Fibroblast of skin of abdomen (primary cell): Measurements from ENCODE around the gene SLC25A18.
"Not testable (repeated sequence)": the region's sequence is repeated elsewhere in the genome, so short reads cannot be mapped to it uniquely, and the experiment has no call there.

Source experiments
- DNase-seq: peaks from one replicate; pipeline ENCODE4 v3.0.0-alpha.2; 2013

Gene SLC25A18

DNA sequence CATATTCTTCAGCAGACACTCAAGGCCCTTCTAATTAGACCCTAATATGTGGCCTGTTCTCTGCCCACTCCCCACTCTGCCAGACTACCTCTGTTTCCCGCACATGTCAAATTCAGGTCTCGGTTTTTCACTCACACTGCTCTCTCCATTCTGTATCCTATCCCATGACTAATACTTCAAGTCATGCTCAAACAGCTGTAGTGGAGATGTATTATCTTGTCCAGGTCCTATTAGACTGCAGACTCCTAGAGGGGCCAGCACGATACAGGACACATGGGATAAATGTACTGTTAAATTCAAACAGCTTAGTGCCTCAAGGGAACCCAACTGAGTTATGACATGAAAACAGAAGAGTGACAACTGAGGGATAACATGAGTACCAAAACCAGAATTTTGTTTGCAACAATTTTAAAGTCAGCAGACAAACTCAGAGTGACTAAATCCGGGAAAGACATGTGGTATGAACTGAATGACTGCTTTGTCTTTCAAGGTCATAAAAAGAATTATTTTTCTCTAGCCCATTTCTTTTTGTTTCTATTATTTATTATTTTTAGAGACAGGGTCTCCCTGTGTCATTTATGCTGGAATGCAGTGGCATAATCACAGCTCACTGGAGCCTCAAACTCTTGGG, 44.7 kb downstream of the SLC25A18 start:
- DNase-seq, result no peak

- DNase-seq, result peak; percentile 12
These were observed 48.8 kb downstream of the SLC25A18 start for GRCh38 chr22:17612057-17612456.

DNA sequence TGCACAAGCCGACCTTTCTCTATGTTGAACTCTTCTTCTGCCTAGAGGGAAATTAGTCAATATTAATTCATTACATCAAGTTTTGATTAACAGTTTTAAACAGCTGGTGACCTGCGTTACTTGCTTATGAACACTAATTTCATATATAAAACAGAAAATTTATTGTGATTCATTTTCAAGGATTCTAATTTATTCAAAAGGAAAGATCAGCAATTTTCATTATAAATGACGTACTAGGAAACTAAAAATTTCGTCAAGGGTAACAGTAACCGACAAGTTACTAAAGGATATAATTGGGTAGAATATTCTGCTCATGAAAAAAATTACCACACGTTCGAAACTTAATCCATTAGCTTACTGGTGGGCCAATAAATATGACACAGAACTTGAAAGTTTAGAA, 50.0 kb downstream of the SLC25A18 start:
- DNase-seq, result no peak

DNA sequence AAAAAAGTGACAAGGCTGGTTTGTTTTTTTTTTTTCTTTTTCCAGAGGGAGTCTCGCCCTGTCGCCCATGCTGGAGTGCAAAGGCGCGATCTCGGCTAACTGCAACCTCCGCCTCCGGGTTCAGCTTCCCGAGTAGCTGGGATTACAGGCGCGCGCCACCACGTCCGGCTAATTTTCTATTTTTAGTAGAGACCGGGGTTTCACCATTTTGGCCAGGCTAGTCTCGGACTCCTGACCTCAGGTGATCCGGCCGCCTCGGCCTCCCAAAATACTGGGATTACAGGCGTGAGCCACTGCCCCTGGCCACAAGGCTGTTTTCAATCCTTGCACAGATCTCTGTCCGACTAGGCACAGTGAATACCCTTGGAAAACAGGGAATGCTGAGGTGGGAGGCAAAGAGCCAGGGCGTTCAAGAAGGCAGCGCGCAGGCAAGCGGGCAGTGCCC, 64.7 kb downstream of the SLC25A18 start:
- no peak for DNase-seq

DNA sequence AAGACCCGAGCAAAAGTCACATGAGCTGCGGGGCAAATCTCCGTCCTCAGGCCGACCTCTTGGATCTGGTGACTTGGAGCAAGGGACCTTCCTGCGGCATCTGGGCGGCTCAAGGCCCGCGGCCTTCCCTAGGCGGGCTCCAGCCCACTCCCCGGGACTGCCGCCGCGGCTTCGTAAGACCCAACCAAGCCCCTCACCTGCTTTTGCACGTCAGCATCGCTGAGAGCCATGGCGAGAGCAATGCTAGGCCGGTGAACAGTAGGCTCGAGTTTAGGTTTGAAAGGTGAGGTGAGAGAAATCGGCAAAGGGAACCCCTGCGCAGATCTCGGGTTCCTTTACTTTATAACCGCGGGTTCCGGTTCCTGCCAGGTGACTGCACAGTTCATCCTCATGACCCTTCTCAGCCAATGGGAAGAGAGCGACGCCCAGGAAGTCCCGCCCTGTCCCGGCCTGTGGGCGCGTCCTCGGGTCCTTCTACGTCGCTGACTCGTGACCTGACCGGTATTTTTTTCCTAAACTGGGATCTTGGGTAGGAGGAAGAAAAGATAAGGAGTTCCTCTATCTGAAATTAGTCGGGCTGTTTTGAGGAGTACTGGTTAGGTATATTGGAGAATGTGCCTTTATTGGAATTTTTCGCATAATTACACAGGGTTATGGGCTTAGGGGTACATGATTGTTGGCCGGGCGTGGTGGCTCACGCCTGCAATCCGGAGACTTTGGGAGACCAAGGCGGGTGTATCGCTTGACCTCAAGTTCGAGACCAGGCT, 65.3 kb downstream of the SLC25A18 start, which contains the start of gene ATP6V1E1:
Gene ATP6V1E1, minus strand, starts transcription at position 344 of the 767 bp plus-strand sequence. Its CDS starts 114 bp downstream, at position 230.
- DNase-seq, result peak; percentile 94

GRCh38 chr22:17629173-17629489, 65.8 kb downstream of the SLC25A18 start:
- DNase-seq, result no peak

GRCh38 chr22:17629641-17630040, 66.3 kb downstream of the SLC25A18 start:
- no peak for DNase-seq

GRCh38 chr22:17631076-17631565, 67.8 kb downstream of the SLC25A18 start:
- DNase-seq, result no peak

GRCh38 chr22:17633217-17633997, 70.1 kb downstream of the SLC25A18 start:
- DNase-seq, result peak; percentile 77

DNA sequence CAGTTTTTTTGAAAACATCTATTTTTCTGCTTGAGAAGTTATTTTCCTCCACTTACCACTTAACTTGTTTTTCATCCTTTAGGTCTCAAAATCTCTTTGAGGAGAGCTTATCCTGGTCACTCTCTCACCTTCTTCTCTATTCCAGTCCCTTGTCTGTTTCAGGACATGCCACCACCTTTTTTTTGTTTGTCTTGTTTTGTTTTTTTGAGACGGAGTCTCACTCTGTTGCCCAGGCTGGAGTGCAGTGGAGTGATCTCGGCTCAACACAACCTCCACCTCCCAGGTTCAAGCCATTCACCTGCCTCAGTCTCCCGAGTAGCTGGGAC, 70.7 kb downstream of the SLC25A18 start:
- DNase-seq, result no peak

- no peak for DNase-seq
These were observed 71.4 kb downstream of the SLC25A18 start for GRCh38 chr22:17634696-17635095.

DNA sequence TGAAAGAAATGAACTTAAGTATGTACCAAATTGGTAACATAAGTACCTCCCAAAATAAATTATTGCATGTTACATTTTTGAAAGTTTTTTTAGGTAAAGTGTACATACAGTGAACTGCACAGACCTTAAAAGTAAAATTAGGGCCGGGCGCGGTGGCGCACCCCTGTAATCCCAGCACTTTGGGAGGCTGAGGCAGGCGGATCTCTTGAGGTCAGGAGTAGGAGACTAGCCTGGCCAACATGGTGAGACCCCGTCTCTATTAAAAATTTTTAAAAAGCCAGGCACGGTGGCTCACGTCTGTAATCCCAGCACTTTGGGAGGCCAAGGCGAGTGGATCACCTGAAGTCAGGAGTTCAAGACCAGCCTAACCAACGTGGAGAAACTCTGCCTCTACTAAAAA, 73.6 kb downstream of the SLC25A18 start:
- DNase-seq, result not testable (repeated sequence)

DNA sequence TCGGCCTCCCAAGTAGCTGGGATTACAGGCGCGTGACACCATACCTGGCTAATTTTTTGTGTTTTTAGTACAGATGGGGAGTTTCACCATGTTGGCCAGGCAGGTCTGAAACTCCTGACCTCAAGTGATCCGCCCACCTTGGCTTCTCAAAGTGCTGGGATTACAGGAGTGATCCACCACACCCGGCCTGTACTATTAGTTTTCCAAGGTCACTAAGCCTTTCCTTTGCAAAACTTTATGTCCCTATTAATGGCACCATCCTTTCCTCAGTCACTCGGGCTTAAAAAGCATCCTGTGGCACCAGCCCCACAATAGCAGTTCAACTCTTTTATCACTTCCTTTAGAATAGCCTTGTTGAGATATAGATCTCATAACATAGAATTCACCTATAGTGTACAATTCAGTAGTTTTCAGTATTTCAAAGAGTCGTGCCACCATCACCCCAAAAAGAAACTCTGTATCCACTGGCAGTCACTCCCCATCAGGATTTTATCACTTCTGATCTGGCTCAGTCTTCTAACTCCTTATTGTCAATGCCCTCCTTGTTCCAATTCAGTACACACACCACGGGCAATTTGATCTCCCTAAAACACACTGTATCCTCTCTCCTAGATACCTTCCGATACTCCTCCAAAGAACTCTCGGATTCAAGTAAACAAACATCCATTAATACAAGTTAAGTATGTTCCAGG, 74.3 kb downstream of the SLC25A18 start:
- no peak for DNase-seq

- no peak for DNase-seq
These were observed 74.8 kb downstream of the SLC25A18 start for GRCh38 chr22:17638182-17638431.

- DNase-seq, result peak; percentile 87
These were observed 75.3 kb downstream of the SLC25A18 start, which contains the start of gene BCL2L13 for GRCh38 chr22:17638432-17639246. BCL2L13 (plus strand) TSS chr22:17638757; CDS start chr22:17655712, 16,955 bp downstream.

DNA sequence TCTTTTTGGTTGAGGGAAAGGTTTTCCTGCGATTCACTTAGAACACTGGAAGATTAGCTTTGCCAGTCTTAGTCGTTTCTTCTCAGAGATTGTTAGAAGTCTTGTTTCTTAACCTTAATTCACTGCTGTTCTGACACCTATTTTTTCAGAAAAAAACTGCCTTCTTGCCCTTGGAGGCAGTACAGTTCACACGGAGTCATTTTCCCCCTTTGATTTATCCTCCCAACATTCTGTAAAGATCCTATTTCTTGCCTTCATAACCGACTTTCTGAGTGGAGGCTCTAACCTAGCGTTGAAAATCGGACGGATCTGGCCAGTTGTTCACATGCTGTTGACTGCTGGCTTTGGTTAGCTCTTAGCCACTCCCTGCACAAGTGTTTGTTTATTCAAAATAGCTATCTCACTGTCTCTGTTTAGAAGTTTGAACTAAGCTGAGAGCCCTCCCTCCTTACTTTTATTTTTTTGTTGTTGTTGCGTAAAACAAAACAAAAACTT, 76.0 kb downstream of the SLC25A18 start:
- peak; percentile 22 for DNase-seq
